ENCODE measurements around the gene ZNF280B. TPM values are rescaled to one million over a fixed set of nuclear protein-coding genes. Genes with fewer than 3 reads are reported as not detected.
A peak's percentile ranks its signal among the peaks of the same experiment; 100 is the strongest.

Gene ZNF280B
- total RNA-seq, 6 experiments from 2014 or later: 0.06 to 0.31 (median 0.10) TPM; not detected in 2

- Histone ChIP-seq H3K4me1 (no peaks in the 10 kb centered on the region), H3K4me3 (no peak overlapping the region), H3K27me3 (no peaks in the 10 kb centered on the region), H3K27ac (no peak overlapping the region), H3K9me3 (no peaks in the 10 kb centered on the region), H3K36me3 (no peaks in the 10 kb centered on the region)
- TF ChIP-seq POLR2A (IDR thresholded peaks at IDR 0.05) (no peak), CTCF (IDR thresholded peaks at IDR 0.05) (no peak)
- intact Hi-C loops (cut with DNase I): no loop called here
- ATAC-seq (peak in 1 of 4 donors; percentile 35), DNase-seq (no peak)
- 23% methylated on average over 3 of the region's 4 CpGs for WGBS (ENCODE audit: insufficient coverage, low coverage, low lambda C conversion rate, missing lambda C conversion rate)
Measured at GRCh38 chr22:22554587-22555284, 46.2 kb upstream of the ZNF280B start.

GRCh38 chr22:22553735-22554586 is 45.4 kb upstream of the ZNF280B start:
- TF ChIP-seq CTCF (IDR thresholded peaks at IDR 0.05): no peak
- TF ChIP-seq POLR2A (IDR thresholded peaks at IDR 0.05): no peak
- DNase-seq: no peak
- intact Hi-C loops (cut with DNase I): no loop called here

GRCh38 chr22:22553141-22553540 is 44.6 kb upstream of the ZNF280B start:
- no peaks in the 10 kb centered on the region for H3K27me3 ChIP-seq
- H3K4me1 ChIP-seq: no peaks in the 10 kb centered on the region
- no peak for ATAC-seq
- 55% methylated on average over 1 of the region's 1 CpG for WGBS (ENCODE audit: insufficient coverage, low coverage, low lambda C conversion rate, missing lambda C conversion rate)
- H3K36me3 ChIP-seq: no peaks in the 10 kb centered on the region
- no peaks in the 10 kb centered on the region for H3K9me3 ChIP-seq
- H3K27ac ChIP-seq: no peak overlapping the region
- intact Hi-C loops (cut with DNase I): no loop called here
- no peak for TF ChIP-seq POLR2A (IDR thresholded peaks at IDR 0.05)
- no peak for TF ChIP-seq CTCF (IDR thresholded peaks at IDR 0.05)
- no peak overlapping the region for H3K4me3 ChIP-seq
- no peak for DNase-seq

More at GRCh38 chr22:22553735-22554586, 45.4 kb upstream of the ZNF280B start:
- Histone ChIP-seq H3K9me3 (no peaks in the 10 kb centered on the region), H3K36me3 (no peaks in the 10 kb centered on the region), H3K4me3 (no peak overlapping the region), H3K27ac (no peak overlapping the region), H3K4me1 (no peaks in the 10 kb centered on the region), H3K27me3 (no peaks in the 10 kb centered on the region)
- no peak for ATAC-seq
- WGBS (ENCODE audit: insufficient coverage, low coverage, low lambda C conversion rate, missing lambda C conversion rate): 63% methylated on average over 8 of the region's 8 CpGs

- no peak overlapping the region for H3K4me3 ChIP-seq
- no peak for ATAC-seq
- no peaks in the 10 kb centered on the region for H3K27me3 ChIP-seq
- no peaks in the 10 kb centered on the region for H3K4me1 ChIP-seq
- intact Hi-C loops (cut with DNase I): no loop called here
- no peak for DNase-seq
- H3K36me3 ChIP-seq: no peaks in the 10 kb centered on the region
- 55% methylated on average over 4 of the region's 4 CpGs for WGBS (ENCODE audit: insufficient coverage, low coverage, low lambda C conversion rate, missing lambda C conversion rate)
- no peak for TF ChIP-seq POLR2A (IDR thresholded peaks at IDR 0.05)
- no peak for TF ChIP-seq CTCF (IDR thresholded peaks at IDR 0.05)
- H3K9me3 ChIP-seq: no peaks in the 10 kb centered on the region
- no peak overlapping the region for H3K27ac ChIP-seq
Measured at GRCh38 chr22:22552630-22553029, 44.1 kb upstream of the ZNF280B start.
